Calu3 (cell line): ENCODE measurements around the gene NCOA1. TPM values are rescaled to one million over a fixed set of nuclear protein-coding genes. Genes with fewer than 3 reads are reported as not detected.
"Not testable (repeated sequence)": the region's sequence is repeated elsewhere in the genome, so short reads cannot be mapped to it uniquely, and the experiment has no call there.

Experiments used
- BruUV-seq: library from RNA; stranded (reverse); fragments of 400-500 nt; replicated peaks from 2 replicates; lab custom pipeline; 2021; lab: Mats Ljungman, UMichigan
- CTCF ChIA-PET: fragments of 300-600 bp; sonication (Branson Sonifier 250); formaldehyde crosslinking; loops from one replicate; lab custom pipeline; 2022; ENCODE audit warnings: antibody characterized with exemption; lab: Charles Lee
- DNase-seq: peaks from one replicate; pipeline ENCODE4 v3.0.0; 2022
- H3K27ac Mint-ChIP-seq: one replicate; pipeline ENCODE4 v1.8.0; 2022; ENCODE audit warnings: mixed read lengths; ENCODE audit not compliant: unreplicated experiment
- H3K27me3 Mint-ChIP-seq: one replicate; pipeline ENCODE4 v1.8.0; 2022; ENCODE audit warnings: mixed read lengths; ENCODE audit not compliant: unreplicated experiment
- H3K36me3 Mint-ChIP-seq: one replicate; pipeline ENCODE4 v1.8.0; 2022; ENCODE audit warnings: mild to moderate bottlenecking, moderate library complexity, mixed read lengths; ENCODE audit not compliant: insufficient read depth, unreplicated experiment
- H3K4me1 Mint-ChIP-seq: one replicate; pipeline ENCODE4 v1.8.0; 2022; ENCODE audit warnings: mild to moderate bottlenecking, low read depth, mixed read lengths; ENCODE audit not compliant: unreplicated experiment
- H3K4me3 Mint-ChIP-seq: one replicate; pipeline ENCODE4 v1.8.0; 2022; ENCODE audit warnings: mild to moderate bottlenecking, low read depth, moderate library complexity, mixed read lengths; ENCODE audit not compliant: unreplicated experiment
- H3K9me3 Mint-ChIP-seq: one replicate; pipeline ENCODE4 v1.8.0; 2022; ENCODE audit warnings: low read depth, mixed read lengths; ENCODE audit not compliant: unreplicated experiment
- intact Hi-C: fragments of 100-400 bp; cut with micrococcal nuclease; formaldehyde crosslinking; loops from one replicate; pipeline ENCODE4 v1.10.0; 2022; ENCODE audit not compliant: unreplicated experiment
- total RNA-seq: library from RNA; stranded (reverse); gene quantifications from 2 replicates; pipeline ENCODE4 v1.2.3, GENCODE V29; 2022
- TF ChIP-seq, protein P1 (sequence below): fragments of 200-600 bp; IDR thresholded peaks from one replicate; pipeline ENCODE4 v1.8.0; 2022; ENCODE audit warnings: antibody characterized with exemption; ENCODE audit not compliant: unreplicated experiment

The NCOA1 gene
- total RNA-seq, 1 experiment from 2014 or later: 14.8 TPM

DNA sequence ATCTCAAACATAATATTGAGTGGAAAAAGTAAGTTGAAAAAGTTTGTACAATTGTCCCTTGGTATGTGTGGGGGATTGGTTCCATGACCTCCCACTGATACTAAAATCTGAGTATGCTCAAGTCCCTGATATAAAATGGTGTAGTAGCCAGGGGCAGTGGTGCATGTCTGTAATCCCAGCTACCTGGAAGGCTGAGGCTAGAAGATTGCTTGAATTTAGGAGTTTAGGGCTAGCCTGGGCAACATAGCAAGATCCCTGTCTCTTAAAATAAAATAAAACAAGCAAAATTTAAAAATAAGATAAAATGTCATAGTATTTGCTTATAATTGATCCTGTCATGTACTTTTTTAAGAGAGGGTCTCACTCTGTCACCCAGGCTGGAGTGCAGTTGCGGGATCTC is 180.2 kb downstream of the NCOA1 start:
- Mint-ChIP-seq H3K27ac (no peak overlapping the region), H3K27me3 (no peaks in the 10 kb centered on the region), H3K36me3 (no peaks in the 10 kb centered on the region), H3K4me1 (no peaks in the 10 kb centered on the region), H3K9me3 (no peaks in the 10 kb centered on the region), H3K4me3 (no peak overlapping the region)
- intact Hi-C loops: no loop called here
- CTCF ChIA-PET: no interaction called here
- TF ChIP-seq, protein P1, sequence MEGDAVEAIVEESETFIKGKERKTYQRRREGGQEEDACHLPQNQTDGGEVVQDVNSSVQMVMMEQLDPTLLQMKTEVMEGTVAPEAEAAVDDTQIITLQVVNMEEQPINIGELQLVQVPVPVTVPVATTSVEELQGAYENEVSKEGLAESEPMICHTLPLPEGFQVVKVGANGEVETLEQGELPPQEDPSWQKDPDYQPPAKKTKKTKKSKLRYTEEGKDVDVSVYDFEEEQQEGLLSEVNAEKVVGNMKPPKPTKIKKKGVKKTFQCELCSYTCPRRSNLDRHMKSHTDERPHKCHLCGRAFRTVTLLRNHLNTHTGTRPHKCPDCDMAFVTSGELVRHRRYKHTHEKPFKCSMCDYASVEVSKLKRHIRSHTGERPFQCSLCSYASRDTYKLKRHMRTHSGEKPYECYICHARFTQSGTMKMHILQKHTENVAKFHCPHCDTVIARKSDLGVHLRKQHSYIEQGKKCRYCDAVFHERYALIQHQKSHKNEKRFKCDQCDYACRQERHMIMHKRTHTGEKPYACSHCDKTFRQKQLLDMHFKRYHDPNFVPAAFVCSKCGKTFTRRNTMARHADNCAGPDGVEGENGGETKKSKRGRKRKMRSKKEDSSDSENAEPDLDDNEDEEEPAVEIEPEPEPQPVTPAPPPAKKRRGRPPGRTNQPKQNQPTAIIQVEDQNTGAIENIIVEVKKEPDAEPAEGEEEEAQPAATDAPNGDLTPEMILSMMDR: no peak
- BruUV-seq: no TSS peak
- no peak for DNase-seq

- CTCF ChIA-PET: no interaction called here
- Mint-ChIP-seq H3K4me3 (no peak overlapping the region), H3K27ac (no peak overlapping the region), H3K9me3 (no peaks in the 10 kb centered on the region), H3K36me3 (no peaks in the 10 kb centered on the region), H3K4me1 (no peaks in the 10 kb centered on the region), H3K27me3 (no peaks in the 10 kb centered on the region)
- BruUV-seq: no TSS peak
- DNase-seq: no peak
- intact Hi-C loops: no loop called here
- TF ChIP-seq, protein P1: no peak
These were observed 181.5 kb downstream of the NCOA1 start for GRCh38 chr2:24672589-24672988.

DNA sequence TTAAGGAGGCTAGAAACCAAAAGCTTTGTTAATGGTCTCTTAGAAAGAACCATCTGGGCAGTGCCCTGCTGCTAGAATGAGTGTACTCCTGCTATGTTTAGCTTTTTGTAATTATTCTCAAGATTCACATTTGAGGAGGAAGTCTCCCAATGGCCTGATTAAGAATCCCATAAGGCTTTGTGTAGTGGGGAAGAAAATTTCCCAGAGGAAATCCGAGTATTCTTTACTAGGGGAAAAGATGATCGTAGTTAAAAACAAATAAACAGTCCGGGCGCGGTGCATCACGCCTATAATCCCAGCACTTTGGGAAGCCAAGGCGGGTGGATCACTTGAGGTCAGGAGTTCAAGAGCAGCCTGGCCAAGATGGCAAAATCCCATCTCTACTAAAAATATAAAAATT is 184.3 kb downstream of the NCOA1 start:
- no peaks in the 10 kb centered on the region for H3K4me1 Mint-ChIP-seq
- H3K36me3 Mint-ChIP-seq: no peaks in the 10 kb centered on the region
- DNase-seq: no peak
- H3K9me3 Mint-ChIP-seq: no peaks in the 10 kb centered on the region
- no TSS peak for BruUV-seq
- H3K4me3 Mint-ChIP-seq: no peak overlapping the region
- CTCF ChIA-PET: no interaction called here
- no peak overlapping the region for H3K27ac Mint-ChIP-seq
- H3K27me3 Mint-ChIP-seq: no peaks in the 10 kb centered on the region
- TF ChIP-seq, protein P1: no peak
- intact Hi-C loops: no loop called here

DNA sequence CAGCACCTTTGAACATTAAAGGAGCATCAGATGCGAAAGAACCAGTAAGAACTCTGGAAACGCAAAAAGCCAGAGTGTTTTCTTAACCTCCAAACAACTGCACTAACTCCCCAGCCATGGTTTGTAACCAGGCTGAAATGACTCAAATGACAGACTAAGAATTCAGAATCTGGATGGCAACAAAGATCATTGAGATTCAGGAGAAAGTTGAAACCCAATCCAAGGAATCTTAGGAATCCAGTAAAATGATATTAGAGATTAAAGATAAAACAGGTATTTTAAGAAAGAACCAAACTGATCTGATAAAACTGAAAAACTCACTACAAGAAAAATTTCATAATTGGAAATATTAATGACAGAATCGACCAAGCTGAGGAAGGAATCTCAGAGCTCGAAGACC is 185.4 kb downstream of the NCOA1 start:
- TF ChIP-seq, protein P1: no peak
- CTCF ChIA-PET: no interaction called here
- Mint-ChIP-seq H3K36me3 (no peaks in the 10 kb centered on the region), H3K4me3 (no peak overlapping the region), H3K9me3 (no peaks in the 10 kb centered on the region), H3K27ac (no peak overlapping the region), H3K4me1 (no peaks in the 10 kb centered on the region), H3K27me3 (no peaks in the 10 kb centered on the region)
- no peak for DNase-seq
- intact Hi-C loops: no loop called here
- no TSS peak for BruUV-seq

GRCh38 chr2:24678066-24678465 is 187.0 kb downstream of the NCOA1 start:
- BruUV-seq, intact Hi-C loops, H3K36me3 Mint-ChIP-seq, H3K4me3 Mint-ChIP-seq, DNase-seq, H3K27ac Mint-ChIP-seq, H3K4me1 Mint-ChIP-seq, H3K9me3 Mint-ChIP-seq, CTCF ChIA-PET, H3K27me3 Mint-ChIP-seq: not testable (repeated sequence)
